Panc1 (cell line): ENCODE results near the gene MYO18A.

ENCODE experiments used
- CTCF ChIP-seq: fragments of 450-650 bp; IDR thresholded peaks from 2 replicates; pipeline ENCODE4 v1.5.1; 2017; ENCODE audit warnings: mild to moderate bottlenecking
- POLR2AphosphoS5 ChIP-seq: IDR thresholded peaks from 2 replicates; pipeline ENCODE4 v1.6.1; 2012; ENCODE audit warnings: mild to moderate bottlenecking, low read depth, low read length, moderate library complexity
- REST ChIP-seq, 2 experiments: IDR thresholded peaks; 2 replicates each; pipeline ENCODE4 v1.6.1; 2011 to 2012; ENCODE audit warnings: low read depth in 2 of 2, control low read depth in 1 of 2, low read length in 1 of 2, mild to moderate bottlenecking in 1 of 2, moderate library complexity in 1 of 2; ENCODE audit not compliant: insufficient read depth in 1 of 2
- SIN3A ChIP-seq: IDR thresholded peaks from 2 replicates; pipeline ENCODE4 v1.6.1; 2012; ENCODE audit warnings: low read depth, mild to moderate bottlenecking, low read length, moderate library complexity, borderline replicate concordance; ENCODE audit not compliant: insufficient read depth
- TCF7L2 ChIP-seq: IDR thresholded peaks from 2 replicates; pipeline ENCODE4 v1.6.1; 2011; ENCODE audit warnings: mild to moderate bottlenecking, low read depth, low read length, inconsistent platforms

- TF ChIP-seq CTCF, result no peak
- no peak for TF ChIP-seq POLR2AphosphoS5
- no peak for TF ChIP-seq SIN3A
- TF ChIP-seq REST (IDR thresholded peaks at IDR 0.05; ENCODE audit: insufficient read depth in 1 of 2, low read depth in 2 of 2, low read length in 1 of 2), result no peak
- TF ChIP-seq TCF7L2, result no peak
Observed at GRCh38 chr17:29031488-29031887, 148.7 kb downstream of the MYO18A start.
